ENCODE results near the gene F5. TPM values are rescaled to one million over a fixed set of nuclear protein-coding genes. Genes with fewer than 3 reads are reported as not detected.

The F5 gene
- total RNA-seq, 2 experiments from 2014 or later, result 39.7 to 40.1 TPM

DNA sequence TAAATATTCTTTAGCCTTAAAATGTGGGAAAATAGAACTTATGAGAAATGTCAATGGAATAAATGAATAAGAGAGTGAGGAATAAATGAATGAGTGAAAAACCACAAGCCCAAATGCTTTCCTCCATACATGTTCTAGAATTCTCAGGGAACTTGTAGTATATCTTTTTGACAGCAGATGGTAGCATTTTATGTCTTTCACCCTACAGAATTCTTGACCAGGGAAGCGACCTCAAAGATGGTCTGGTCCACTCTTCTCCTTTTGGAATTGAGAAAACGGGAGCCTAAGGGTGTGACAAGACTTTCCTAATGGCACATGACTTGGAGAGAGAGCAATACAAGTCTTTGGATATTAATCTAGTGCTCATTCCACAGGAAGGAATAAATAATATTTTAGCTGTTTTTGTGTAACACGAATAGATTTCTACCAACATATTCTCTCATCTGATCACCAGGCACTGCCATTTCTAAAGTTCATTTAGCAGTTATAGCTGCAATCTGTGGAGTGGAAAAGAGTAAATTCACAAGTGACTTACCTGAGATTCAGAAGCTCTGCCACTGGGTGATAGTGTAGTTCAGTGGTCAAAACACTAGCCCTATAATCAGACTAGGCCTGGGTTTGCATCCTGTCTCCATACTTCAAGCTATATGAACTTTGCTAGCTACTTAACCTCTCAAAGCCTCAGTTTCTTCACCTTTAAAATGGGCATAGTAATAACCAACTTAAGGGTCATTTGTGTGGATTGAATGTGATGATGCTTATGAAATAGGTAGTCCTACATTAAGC is 15.0 kb upstream of the F5 start:
- Mint-ChIP-seq H3K4me3 (no peak overlapping the region), H3K9me3 (peaks cover 3% of the 10 kb centered on the region), H3K27me3 (no peaks in the 10 kb centered on the region), H3K27ac (peak overlapping the region; percentile 65), H3K36me3 (peaks cover 14% of the 10 kb centered on the region), H3K4me1 (peaks cover 51% of the 10 kb centered on the region)
- DNase-seq, result no peak

DNA sequence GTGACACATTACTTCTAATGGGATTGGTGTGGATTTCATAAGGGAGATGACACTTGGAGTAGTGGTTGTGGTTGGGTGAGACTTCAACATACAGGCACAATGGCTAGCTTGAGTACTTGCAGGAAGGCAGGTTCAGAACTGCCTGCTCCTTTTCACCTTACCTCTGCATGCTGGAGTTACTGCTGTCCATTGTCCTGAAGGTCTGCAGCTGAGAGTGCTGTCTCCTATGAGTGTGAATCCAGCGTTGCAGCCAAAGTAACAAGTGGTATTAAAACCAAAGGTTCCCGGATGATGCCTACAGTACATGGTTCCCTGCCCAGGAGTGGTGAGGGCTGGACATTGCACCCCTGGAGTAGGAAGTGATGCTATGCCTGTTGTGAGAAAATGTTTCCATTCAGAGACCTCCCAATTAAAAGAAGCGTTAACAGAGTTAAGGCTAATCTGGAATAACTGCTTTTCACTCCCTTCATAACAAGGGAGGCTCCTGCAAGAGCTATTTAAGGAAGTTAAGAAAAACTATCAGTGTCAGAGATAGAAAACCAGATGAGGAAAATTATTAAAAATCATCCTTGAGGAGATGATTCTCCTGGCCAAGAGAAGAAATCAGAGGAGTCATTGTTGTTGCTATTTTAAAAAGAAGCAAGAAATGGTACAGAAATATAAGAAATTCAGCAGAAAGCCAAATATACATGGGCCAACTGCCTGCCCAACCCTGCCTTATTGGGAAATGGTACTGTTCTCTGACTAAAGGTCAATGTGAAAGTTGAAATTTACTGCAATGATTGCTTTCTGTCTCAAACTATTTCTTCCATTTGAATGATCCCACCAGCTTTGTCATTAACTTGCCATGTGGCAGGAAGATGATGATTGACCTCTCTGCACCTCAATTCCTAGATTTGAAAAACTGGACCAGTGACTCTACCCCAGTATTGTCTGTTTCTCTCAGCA is 9.8 kb upstream of the F5 start:
- Mint-ChIP-seq H3K27ac (no peak overlapping the region), H3K4me3 (no peak overlapping the region), H3K9me3 (no peaks in the 10 kb centered on the region), H3K4me1 (peaks cover 54% of the 10 kb centered on the region), H3K36me3 (no peaks in the 10 kb centered on the region), H3K27me3 (no peaks in the 10 kb centered on the region)
- DNase-seq, result peak; percentile 23

DNA sequence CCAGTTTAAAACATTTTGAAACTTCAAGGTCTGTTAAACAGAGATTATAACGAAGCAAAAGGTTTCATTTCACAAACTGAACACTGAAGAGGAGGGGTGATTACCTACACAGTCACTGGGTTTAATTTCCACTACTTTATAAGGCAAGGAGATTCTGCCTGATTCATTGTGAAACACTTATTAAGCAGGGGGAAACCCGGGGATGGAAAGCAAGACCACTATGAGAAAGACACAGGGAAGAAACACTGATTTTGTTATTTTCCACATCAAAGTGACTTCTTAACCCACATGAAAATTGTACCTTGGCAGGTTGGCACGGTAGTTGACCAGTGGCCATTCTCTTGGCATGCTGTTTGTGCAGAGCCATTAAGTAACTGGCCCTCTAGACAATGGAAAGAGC is 8.1 kb upstream of the F5 start:
- DNase-seq, result peak; percentile 57
- Mint-ChIP-seq H3K9me3 (no peaks in the 10 kb centered on the region), H3K27me3 (no peaks in the 10 kb centered on the region), H3K4me3 (peak overlapping the region; percentile 72), H3K27ac (peak overlapping the region; percentile 94), H3K36me3 (no peaks in the 10 kb centered on the region), H3K4me1 (peaks cover 61% of the 10 kb centered on the region)

DNA sequence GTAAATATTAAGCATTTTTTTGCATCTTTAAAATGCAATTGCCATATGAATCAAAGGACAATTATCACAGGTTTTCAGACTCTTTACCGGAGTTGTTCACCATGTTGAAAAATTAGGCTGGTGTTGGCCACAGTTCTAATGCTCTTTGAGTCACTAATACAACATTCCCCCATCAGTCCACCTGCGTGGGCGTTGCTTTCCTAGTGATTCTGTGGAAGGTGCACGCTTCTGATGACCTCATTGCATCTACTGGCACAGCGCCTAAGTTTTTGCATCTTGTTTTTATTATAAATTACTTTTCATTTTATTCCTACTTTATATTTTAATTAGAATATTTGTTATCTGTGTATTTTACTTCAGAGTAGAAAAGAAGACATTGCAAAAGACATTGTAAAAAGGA is 4.7 kb upstream of the F5 start:
- Mint-ChIP-seq H3K4me1 (peaks cover 86% of the 10 kb centered on the region), H3K27me3 (no peaks in the 10 kb centered on the region), H3K4me3 (no peak overlapping the region), H3K27ac (no peak overlapping the region), H3K36me3 (peaks cover 2% of the 10 kb centered on the region), H3K9me3 (no peaks in the 10 kb centered on the region)
- DNase-seq, result no peak

DNA sequence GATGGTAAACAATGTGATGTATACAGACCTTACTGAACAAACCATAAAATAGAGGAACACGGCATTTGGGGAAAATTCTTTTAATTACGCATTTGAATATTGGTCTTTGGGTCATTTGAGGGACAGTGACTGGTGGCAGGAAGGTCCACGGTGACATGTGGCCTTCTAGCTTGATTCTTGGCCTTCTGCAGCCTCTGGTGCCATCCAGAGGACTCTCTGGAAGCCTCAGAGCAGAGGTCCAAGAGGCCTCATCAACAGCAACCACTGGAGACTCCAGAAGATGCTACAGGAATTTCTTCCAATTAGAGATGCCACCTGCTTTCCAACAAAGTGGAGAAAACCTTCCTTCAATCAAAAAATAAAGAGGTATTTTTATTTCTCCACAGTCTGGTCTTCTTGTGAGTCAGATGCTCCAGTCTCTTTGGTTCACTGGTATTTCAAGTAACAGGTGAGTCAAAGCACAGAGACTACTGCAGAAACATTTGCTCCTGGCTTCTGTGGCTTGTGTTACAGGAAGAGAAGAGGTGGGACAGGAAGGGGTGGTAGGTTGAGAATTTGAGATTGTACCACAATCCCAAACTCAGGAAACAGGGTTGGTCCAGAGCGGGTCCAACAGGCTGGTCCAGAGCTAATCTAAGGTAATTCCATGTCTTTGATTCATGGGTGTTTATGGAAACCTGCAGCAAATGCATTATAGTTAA is 2.7 kb upstream of the F5 start:
- Mint-ChIP-seq H3K27ac (peak overlapping the region; percentile 90), H3K4me1 (peaks cover 77% of the 10 kb centered on the region), H3K4me3 (peak overlapping the region; percentile 71), H3K9me3 (no peaks in the 10 kb centered on the region), H3K27me3 (no peaks in the 10 kb centered on the region), H3K36me3 (peaks cover 2% of the 10 kb centered on the region)
- peak; percentile 47 for DNase-seq

DNA sequence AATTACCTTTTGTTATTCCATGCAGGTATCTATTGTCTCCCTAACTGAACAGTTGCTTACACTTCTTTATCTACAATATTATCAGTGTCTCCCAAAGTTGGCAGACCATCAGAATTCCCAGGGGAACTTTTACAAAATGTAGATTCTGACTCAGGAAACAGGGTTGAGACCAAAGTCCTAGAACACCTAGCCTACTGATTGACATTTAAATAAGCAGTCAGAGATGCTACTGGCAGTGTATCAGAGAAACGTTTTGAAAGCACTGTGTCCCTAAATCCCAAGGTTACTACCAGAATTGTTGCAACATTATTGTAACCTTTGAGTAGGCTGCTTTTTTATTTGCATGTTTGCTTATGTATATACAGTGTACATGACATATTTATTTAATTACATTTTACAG is 1.8 kb upstream of the F5 start:
- Mint-ChIP-seq H3K4me3 (no peak overlapping the region), H3K27ac (peak overlapping the region; percentile 90), H3K36me3 (peaks cover 6% of the 10 kb centered on the region), H3K4me1 (peaks cover 76% of the 10 kb centered on the region), H3K27me3 (no peaks in the 10 kb centered on the region), H3K9me3 (no peaks in the 10 kb centered on the region)
- DNase-seq, result no peak

DNA sequence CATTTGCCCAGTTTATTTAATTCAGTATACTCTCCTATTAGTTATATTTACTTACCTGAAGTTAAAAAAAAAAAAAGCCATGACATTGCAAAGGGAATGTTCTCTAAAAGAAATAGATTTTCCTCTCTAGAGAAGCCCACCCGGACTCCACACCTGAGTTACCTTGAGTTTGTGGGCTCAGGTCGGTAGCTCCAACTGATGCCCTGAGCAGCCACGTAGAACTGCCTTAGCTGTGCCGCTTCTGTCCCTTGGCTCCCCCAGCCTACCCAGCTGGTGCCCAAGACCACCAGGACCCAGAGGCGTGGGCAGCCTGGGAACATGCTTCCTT is 250 bp downstream of the F5 start:
- no peaks in the 10 kb centered on the region for H3K9me3 Mint-ChIP-seq
- H3K36me3 Mint-ChIP-seq, result peaks cover 12% of the 10 kb centered on the region
- H3K4me3 Mint-ChIP-seq, result peak overlapping the region; percentile 93
- H3K4me1 Mint-ChIP-seq, result peaks cover 65% of the 10 kb centered on the region
- H3K27ac Mint-ChIP-seq, result peak overlapping the region; percentile 89
- DNase-seq, result no peak
- no peaks in the 10 kb centered on the region for H3K27me3 Mint-ChIP-seq

DNA sequence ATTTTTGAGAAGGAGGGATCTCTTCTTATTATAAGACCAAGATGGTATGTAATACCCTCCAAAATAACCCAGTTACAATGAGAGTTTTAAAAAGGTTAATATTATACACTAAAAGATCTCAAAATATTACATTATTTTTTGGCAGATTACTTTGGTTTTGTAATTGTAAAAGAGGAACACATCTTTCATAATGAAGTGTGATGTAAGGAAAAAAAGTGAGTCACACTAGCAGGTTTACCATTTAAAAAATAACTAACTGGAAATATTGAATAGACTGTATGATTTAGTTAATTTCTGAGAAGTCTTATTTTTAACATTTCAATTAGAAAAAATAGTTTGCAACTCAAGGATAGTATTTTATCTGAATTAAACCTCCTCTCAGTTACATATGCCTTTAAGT is 1.1 kb downstream of the F5 start:
- peaks cover 12% of the 10 kb centered on the region for H3K36me3 Mint-ChIP-seq
- H3K4me1 Mint-ChIP-seq, result peaks cover 58% of the 10 kb centered on the region
- no peaks in the 10 kb centered on the region for H3K27me3 Mint-ChIP-seq
- peak overlapping the region; percentile 89 for H3K27ac Mint-ChIP-seq
- peak overlapping the region; percentile 93 for H3K4me3 Mint-ChIP-seq
- no peaks in the 10 kb centered on the region for H3K9me3 Mint-ChIP-seq
- DNase-seq, result no peak

DNA sequence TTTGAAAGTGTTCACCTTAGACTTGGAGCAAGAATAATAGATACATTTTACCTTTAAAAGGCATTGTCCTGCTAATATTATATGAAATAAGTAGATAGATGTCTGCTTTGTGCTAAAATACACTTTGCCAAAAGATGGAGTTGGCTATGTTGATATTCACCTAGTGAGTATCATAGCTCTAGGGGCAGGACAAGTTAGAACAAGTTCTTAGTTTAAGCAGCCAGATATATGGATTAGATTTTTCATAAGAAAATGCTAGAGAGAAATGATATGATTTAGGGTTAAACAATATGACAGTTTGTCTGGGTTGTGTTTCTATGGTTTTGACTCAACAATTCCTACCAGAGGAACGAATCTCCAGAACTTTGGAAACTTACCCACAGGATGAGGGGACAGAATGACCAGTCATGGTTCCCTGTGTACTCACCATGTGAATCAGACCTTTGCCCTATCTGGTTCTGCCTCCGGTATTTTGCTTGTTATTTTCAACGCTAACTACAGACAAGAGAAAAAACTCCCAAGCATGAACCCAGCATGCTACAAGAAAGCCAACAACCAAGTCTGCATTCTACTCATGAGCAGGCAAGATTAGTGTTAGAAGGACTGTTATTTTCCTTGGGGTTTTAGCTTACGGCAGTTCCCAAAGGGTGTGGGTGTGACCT is 1.7 kb downstream of the F5 start:
- no peaks in the 10 kb centered on the region for H3K27me3 Mint-ChIP-seq
- peaks cover 54% of the 10 kb centered on the region for H3K4me1 Mint-ChIP-seq
- H3K27ac Mint-ChIP-seq, result peak overlapping the region; percentile 89
- H3K9me3 Mint-ChIP-seq, result no peaks in the 10 kb centered on the region
- no peak for DNase-seq
- peaks cover 12% of the 10 kb centered on the region for H3K36me3 Mint-ChIP-seq
- H3K4me3 Mint-ChIP-seq, result peak overlapping the region; percentile 93

DNA sequence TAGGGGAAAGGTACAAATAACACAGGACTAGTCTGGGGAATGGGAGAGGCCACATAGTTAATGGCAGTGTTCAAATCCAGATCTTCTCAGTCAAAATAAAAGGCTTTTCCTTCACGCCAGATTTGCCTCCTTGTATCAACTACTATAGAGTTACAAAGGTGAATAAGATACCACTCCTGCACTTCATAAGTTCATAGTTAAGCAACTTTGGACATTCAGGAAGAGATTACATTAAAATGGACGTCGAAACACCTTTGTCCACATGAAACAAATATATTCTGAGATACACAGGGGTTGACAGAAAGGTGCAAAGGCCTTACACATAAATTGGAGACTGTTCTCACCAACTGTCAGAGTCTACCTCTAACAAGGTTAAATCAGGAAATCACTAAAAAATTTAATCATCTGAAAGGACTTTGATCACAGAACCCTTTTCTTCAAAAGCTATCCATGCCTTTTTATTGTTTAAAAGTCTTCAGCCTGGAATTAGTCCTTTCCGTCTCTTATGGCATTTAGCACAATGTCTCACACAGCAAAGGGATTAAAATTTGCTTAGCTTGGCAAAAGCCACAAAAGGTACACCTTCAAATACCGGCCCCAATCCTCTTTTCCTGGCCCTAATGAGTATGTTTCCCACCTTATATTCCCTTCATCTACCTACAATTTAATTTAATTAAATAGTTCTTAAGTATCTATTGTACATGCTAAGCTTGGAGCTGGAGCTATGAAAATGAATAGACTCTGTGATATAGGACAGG is 8.1 kb downstream of the F5 start:
- Mint-ChIP-seq H3K36me3 (peaks cover 32% of the 10 kb centered on the region), H3K4me3 (no peak overlapping the region)

DNA sequence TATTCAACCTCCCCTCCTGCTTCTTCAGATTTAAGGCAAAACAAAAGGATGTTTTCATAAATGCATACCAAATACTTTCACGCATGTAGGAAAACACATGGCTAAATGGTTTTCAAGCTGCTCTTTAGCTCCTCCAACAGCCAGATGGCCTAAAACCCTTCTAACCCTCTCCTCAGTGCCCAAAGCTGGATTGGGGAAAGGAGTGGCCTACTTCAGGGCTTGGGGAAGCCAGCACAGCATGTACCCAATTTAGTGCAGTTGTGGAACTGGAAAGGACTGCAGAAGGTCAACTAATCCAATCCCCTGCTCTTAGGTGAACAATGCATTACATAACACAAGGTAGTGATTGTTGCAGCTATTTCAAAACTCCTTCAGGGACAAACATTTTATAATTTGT is 9.3 kb downstream of the F5 start:
- Mint-ChIP-seq H3K9me3 (no peaks in the 10 kb centered on the region), H3K27ac (no peak overlapping the region), H3K36me3 (peaks cover 33% of the 10 kb centered on the region), H3K27me3 (no peaks in the 10 kb centered on the region), H3K4me1 (peaks cover 2% of the 10 kb centered on the region), H3K4me3 (no peak overlapping the region)
- no peak for DNase-seq

More for the DNA sequence above, 8.1 kb downstream of the F5 start:
- Mint-ChIP-seq H3K27me3 (no peaks in the 10 kb centered on the region), H3K4me1 (peaks cover 7% of the 10 kb centered on the region), H3K9me3 (no peaks in the 10 kb centered on the region), H3K27ac (no peak overlapping the region)
- DNase-seq, result no peak

DNA sequence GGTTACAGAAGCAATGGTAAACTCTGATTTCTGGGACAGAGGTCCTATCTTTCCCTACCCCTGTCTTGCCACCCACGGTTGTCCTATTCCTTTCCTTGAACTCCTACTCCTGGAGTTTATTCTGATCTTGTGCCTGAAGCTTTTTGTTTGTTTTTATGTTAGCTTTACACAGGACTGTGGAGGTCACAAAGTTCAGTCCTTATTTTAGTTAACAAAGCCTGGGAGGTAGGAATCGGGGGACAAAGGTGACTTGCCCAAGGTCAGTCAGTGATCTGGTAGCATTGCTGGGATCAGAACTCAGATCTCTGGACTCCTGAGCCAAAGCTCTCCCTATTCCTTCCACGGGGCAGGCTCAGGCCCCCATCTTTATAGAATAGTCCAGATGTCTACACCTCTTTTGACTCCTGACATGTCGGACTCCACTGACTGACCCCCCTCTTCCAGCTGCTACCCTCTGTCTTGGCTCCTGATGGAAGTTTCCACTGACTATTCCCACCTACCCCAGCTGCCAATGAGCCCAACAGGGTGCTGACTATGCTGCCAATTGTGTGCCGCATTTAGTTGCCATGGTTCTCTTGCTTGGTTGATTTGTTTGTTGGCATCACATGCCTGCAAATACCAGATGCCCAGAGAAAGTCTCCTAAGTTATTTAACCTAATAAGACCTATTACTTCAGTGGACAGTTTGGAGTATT is 9.9 kb downstream of the F5 start:
- Mint-ChIP-seq H3K9me3 (no peaks in the 10 kb centered on the region), H3K4me1 (peaks cover 2% of the 10 kb centered on the region), H3K27me3 (no peaks in the 10 kb centered on the region), H3K4me3 (no peak overlapping the region), H3K36me3 (peaks cover 39% of the 10 kb centered on the region), H3K27ac (no peak overlapping the region)
- DNase-seq, result no peak

DNA sequence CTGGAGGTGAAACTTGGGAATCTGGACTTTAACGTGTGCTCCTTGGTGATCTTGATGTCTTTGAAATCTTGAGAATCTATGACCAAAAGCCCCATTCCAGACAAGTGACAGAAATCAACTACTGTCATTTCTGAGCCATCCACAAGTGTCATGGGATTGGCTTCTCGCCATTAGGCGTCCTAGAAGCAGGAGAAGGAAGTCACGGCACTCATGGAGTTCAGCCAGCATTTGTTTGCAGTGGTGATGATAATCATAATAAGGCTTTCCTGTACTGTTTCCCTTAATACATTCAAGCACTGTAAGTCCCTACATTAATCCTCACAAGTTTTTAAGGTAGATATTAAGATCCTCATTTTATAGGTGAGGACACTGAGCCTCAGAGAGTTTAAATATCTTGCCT is 11.9 kb downstream of the F5 start:
- peaks cover 2% of the 10 kb centered on the region for H3K4me1 Mint-ChIP-seq
- H3K36me3 Mint-ChIP-seq, result peaks cover 46% of the 10 kb centered on the region
- no peak overlapping the region for H3K27ac Mint-ChIP-seq
- no peaks in the 10 kb centered on the region for H3K27me3 Mint-ChIP-seq
- no peak for DNase-seq
- H3K4me3 Mint-ChIP-seq, result no peak overlapping the region
- no peaks in the 10 kb centered on the region for H3K9me3 Mint-ChIP-seq

DNA sequence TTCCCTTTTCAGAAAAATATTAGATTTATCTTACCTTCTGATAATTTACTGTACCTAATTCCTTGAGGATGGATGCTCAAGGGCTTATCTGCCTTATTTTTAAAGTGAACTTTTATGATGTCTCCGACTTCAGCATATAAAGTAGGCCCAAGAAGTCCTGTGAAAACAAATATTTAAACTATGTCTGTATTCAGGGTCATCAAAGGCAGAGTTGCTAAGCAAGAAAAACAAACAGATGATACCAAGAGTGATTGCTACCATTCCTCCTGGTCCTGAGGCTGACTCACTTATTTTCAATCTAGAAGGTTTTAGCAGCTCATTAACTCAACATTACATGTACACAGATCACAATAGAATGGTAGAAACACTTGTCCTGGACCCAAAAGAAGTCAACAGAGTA is 14.1 kb downstream of the F5 start:
- no peak overlapping the region for H3K4me3 Mint-ChIP-seq
- H3K27ac Mint-ChIP-seq, result no peak overlapping the region
- no peak for DNase-seq
- H3K4me1 Mint-ChIP-seq, result peaks cover 2% of the 10 kb centered on the region
- no peaks in the 10 kb centered on the region for H3K9me3 Mint-ChIP-seq
- H3K36me3 Mint-ChIP-seq, result peaks cover 42% of the 10 kb centered on the region
- no peaks in the 10 kb centered on the region for H3K27me3 Mint-ChIP-seq
